MM.1S (cell line): ENCODE results near the gene DNAJB6.

Experiments used
- CTCF ChIP-seq: fragments of 300-600 bp; sonication (generic); IDR thresholded peaks from 2 replicates; pipeline ENCODE4 v1.5.1; 2016; ENCODE audit warnings: antibody characterized with exemption, low read length, mixed read lengths
- EZH2phosphoT487 ChIP-seq: fragments of 300-600 bp; sonication (generic); IDR thresholded peaks from 2 replicates; pipeline ENCODE4 v1.6.1; 2018; ENCODE audit warnings: antibody characterized with exemption, low read length

GRCh38 chr7:157458254-157458633 is 121.4 kb downstream of the DNAJB6 start:
- TF ChIP-seq CTCF (no peak), EZH2phosphoT487 (no peak)
